Cardiac muscle cell (in vitro differentiated cells and primary cell): ENCODE results near the gene TMEM208. TPM values are rescaled to one million over a fixed set of nuclear protein-coding genes. Genes with fewer than 3 reads are reported as not detected.

Experiments used
- DNase-seq, 2 donors: peaks; one replicate each; pipeline versions ENCODE4 v3.0.0 to v3.0.0-alpha.2; 2010 to 2017; ENCODE audit warnings: low read depth in 1 of 2, low spot score in 1 of 2
- H3K27ac ChIP-seq: fragments of 200-600 bp; sonication (generic); 2 replicates; pipeline ENCODE4 v1.5.1; 2016
- H3K27me3 ChIP-seq: fragments of 200-600 bp; sonication (generic); 2 replicates; pipeline ENCODE4 v1.6.0; 2016; ENCODE audit warnings: control low read depth
- H3K36me3 ChIP-seq: fragments of 200-600 bp; sonication (generic); 2 replicates; pipeline ENCODE4 v1.5.1; 2016; ENCODE audit warnings: control low read depth
- H3K4me1 ChIP-seq: fragments of 200-600 bp; sonication (generic); 2 replicates; pipeline ENCODE4 v1.8.1; 2017; ENCODE audit warnings: low read depth, mild to moderate bottlenecking, mixed run types
- H3K4me3 ChIP-seq: fragments of 200-600 bp; sonication (generic); 2 replicates; pipeline ENCODE4 v1.5.1; 2016; ENCODE audit warnings: mild to moderate bottlenecking
- H3K9me3 ChIP-seq: fragments of 200-600 bp; sonication (generic); 2 replicates; pipeline ENCODE4 v1.5.1; 2017; ENCODE audit warnings: low read depth, mild to moderate bottlenecking, control low read depth
- CTCF ChIP-seq: IDR thresholded peaks from 2 replicates; pipeline ENCODE4 v1.5.1; 2012; ENCODE audit warnings: low read depth, mild to moderate bottlenecking, low read length
- polyA plus RNA-seq: library from polyadenylated mRNA; unstranded; fragments of >200 nt; fragmentation: Nextera tagmentation; extraction: Ambion mirVana; gene quantifications from 2 replicates; pipeline ENCODE4 v1.2.1, GENCODE V29; 2016
- total RNA-seq: library from RNA; depleted of rRNA; stranded (reverse); fragments of >200 nt; gene quantifications from 2 replicates; pipeline ENCODE4 v1.2.3, GENCODE V29; 2016

TMEM208 gene
- total and polyA plus RNA-seq, 2 experiments from 2014 or later: 29.6 to 89.0 TPM

DNA sequence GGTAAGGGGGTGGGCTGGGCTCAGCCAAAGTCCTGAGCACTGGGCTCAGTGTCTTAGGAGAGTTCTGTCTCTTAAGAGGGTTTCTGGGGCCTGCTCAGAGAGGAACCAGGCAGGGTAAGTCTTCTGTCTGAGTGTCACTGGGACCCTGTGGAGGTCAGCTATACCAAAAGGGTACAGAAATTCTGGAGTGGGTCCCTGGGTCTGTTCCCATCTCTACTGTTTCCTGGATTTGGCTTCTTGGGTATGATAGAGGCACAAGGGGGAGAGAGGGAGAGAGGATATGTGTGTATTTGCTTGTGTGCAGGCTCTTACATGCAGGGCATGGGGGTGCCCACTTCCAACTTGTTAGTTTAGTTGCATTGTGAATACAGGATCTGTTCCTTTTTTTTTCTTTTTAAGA, 33.4 kb upstream of the TMEM208 start:
- H3K4me1 ChIP-seq: peaks cover 7% of the 10 kb centered on the region
- H3K27me3 ChIP-seq: no peaks in the 10 kb centered on the region
- DNase-seq: no peak
- no peaks in the 10 kb centered on the region for H3K9me3 ChIP-seq
- peaks cover 34% of the 10 kb centered on the region for H3K36me3 ChIP-seq
- TF ChIP-seq CTCF: no peak
- H3K27ac ChIP-seq: no peak overlapping the region
- no peak overlapping the region for H3K4me3 ChIP-seq

- H3K4me1 ChIP-seq: peaks cover 7% of the 10 kb centered on the region
- no peak for TF ChIP-seq CTCF
- peaks cover 34% of the 10 kb centered on the region for H3K36me3 ChIP-seq
- no peak overlapping the region for H3K4me3 ChIP-seq
- no peaks in the 10 kb centered on the region for H3K27me3 ChIP-seq
- no peak for DNase-seq
- H3K27ac ChIP-seq: no peak overlapping the region
- H3K9me3 ChIP-seq: no peaks in the 10 kb centered on the region
These were observed 32.7 kb upstream of the TMEM208 start for GRCh38 chr16:67194260-67194659.

DNA sequence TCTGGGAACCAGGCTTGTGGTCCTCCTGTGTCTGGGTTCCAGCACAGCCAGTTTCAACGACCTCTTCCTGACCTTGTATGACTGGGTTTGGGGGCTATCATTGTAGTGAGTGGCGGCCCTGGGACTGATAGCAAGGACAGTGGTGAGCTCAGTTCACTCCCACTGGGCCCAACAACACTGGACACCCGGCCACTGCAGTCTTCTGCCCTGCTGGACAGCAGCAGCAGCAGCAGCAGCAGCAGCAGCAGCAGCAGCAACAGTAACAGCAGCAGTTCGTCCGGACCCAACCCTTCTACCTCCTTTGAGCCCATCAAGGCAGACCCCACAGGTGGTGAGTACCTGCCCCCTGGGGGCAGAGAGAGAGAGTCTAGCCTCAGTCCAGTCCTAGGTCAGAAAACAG, 31.3 kb upstream of the TMEM208 start:
- DNase-seq: no peak
- no peaks in the 10 kb centered on the region for H3K9me3 ChIP-seq
- no peak overlapping the region for H3K27ac ChIP-seq
- peaks cover 34% of the 10 kb centered on the region for H3K36me3 ChIP-seq
- no peak for TF ChIP-seq CTCF
- H3K4me3 ChIP-seq: no peak overlapping the region
- peaks cover 7% of the 10 kb centered on the region for H3K4me1 ChIP-seq
- no peaks in the 10 kb centered on the region for H3K27me3 ChIP-seq

DNA sequence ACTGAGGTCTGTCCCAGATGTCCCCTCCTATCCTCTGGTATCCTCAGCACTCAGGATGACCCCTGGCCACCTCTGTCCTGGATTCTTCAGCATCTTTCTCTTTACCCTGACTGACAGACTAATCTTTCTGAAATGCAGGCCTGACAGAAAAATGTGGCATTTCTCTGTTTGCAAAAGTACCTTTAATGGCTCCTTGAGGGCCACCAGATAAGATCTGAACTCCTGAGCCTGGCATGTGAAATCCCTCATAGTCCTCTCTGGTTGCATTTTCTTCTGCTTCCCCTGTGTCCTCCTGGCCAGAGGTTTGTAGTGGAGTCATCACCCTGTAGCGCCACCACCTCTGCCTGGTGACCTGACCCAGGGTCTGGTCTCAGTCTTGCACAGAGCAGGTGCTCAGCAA, 30.0 kb upstream of the TMEM208 start:
- no peak overlapping the region for H3K4me3 ChIP-seq
- no peaks in the 10 kb centered on the region for H3K27me3 ChIP-seq
- no peak overlapping the region for H3K27ac ChIP-seq
- DNase-seq: no peak
- H3K4me1 ChIP-seq: peaks cover 7% of the 10 kb centered on the region
- TF ChIP-seq CTCF: no peak
- H3K9me3 ChIP-seq: no peaks in the 10 kb centered on the region
- H3K36me3 ChIP-seq: peaks cover 34% of the 10 kb centered on the region

DNA sequence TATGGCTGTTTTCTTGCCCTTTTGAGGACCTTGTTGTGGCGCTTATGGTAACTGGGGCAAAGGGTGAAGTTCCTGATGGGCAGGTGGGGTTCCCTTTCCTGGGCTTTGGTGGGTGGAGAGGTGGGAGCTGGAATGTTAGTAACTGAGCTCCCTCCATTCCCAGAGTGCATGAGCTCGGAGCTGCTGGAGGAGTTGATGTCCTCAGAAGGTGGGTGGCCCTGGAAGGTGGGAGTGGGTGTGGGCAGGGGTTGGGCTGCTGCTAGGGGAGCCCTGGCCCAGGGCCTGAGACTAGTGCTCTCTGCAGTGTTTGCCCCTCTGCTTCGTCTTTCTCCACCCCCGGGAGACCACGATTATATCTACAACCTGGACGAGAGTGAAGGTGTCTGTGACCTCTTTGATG, 29.2 kb upstream of the TMEM208 start:
- no peak overlapping the region for H3K27ac ChIP-seq
- no peaks in the 10 kb centered on the region for H3K9me3 ChIP-seq
- no peak for DNase-seq
- H3K4me3 ChIP-seq: no peak overlapping the region
- TF ChIP-seq CTCF: no peak
- H3K27me3 ChIP-seq: no peaks in the 10 kb centered on the region
- H3K4me1 ChIP-seq: peaks cover 6% of the 10 kb centered on the region
- peaks cover 34% of the 10 kb centered on the region for H3K36me3 ChIP-seq

DNA sequence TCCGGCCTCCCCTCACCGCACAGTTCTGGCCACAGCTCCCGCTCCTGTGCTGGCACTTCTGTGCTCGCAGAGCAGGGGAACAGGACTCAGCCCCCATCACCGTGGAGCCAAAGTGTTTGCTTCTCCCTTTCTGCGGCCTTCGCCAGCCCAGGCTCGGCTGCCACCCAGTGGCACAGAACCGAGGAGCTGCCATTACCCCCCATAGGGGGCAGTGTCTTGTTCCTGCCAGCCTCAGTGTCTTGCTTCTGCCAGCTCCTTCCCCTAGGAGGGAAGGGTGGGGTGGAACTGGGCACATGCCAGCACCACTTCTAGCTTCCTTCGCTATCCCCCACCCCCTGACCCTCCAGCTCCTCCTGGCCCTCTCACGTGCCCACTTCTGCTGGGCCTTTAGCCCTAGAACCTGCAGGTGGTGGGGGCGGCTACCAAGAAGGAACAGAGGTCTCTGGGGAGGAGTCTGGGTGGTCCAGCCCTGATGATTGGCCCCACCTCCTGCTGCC, 28.6 kb upstream of the TMEM208 start:
- no peaks in the 10 kb centered on the region for H3K9me3 ChIP-seq
- peak; percentile 15 to 37 for DNase-seq
- H3K36me3 ChIP-seq: peaks cover 34% of the 10 kb centered on the region
- no peak overlapping the region for H3K4me3 ChIP-seq
- peaks cover under 1% of the 10 kb centered on the region for H3K4me1 ChIP-seq
- no peak overlapping the region for H3K27ac ChIP-seq
- TF ChIP-seq CTCF: peak; percentile 57
- no peaks in the 10 kb centered on the region for H3K27me3 ChIP-seq
